A549 (cell line): ENCODE data around the gene NGLY1. TPM values are rescaled to one million over a fixed set of nuclear protein-coding genes. Genes with fewer than 3 reads are reported as not detected.

Experiments used
- ATAC-seq, 2 experiments: fragments of 200-7000 bp in 1 of 2; fragments of >200 bp in 1 of 2; cut with Nextera tagmentation in 1 of 2; cut with Tn5 transposase in 1 of 2; 3 replicates each; pipeline versions ENCODE4 v1.8.0 to v1.9.1; 2018 to 2020; ENCODE audit warnings: mild to moderate bottlenecking in 1 of 2, moderate library complexity in 1 of 2
- CTCF ChIA-PET: fragments of 300-600 bp; sonication (Branson Sonifier 250); formaldehyde crosslinking; extraction: SDS; loops from one replicate; lab custom pipeline; 2021; ENCODE audit warnings: antibody characterized with exemption, inconsistent platforms; lab: Yijun Ruan, JAX
- POLR2A ChIA-PET: fragments of 350-600 bp; formaldehyde crosslinking; extraction: SDS; loops from one replicate; lab custom pipeline; 2021; ENCODE audit warnings: antibody characterized with exemption, inconsistent platforms; lab: Yijun Ruan, JAX
- DNase-seq, 2 experiments: peaks; one replicate each; pipeline versions ENCODE4 v3.0.0 to v3.0.0-alpha.2; 2011 to 2016; ENCODE audit warnings: low read depth in 1 of 2, low spot score in 1 of 2
- FAIRE-seq: peaks from 2 replicates; lab custom pipeline; 2011; peaks lifted over from hg19 to GRCh38; lab: Jason Lieb, UNC
- H3K27ac ChIP-seq, 2 experiments: fragments of >200 bp; sonication (Bioruptor Twin); formaldehyde crosslinking; 3 replicates each; pipeline ENCODE4 v1.5.1; 2016 to 2017
- H3K4me1 ChIP-seq: fragments of >200 bp; sonication (Bioruptor Twin); formaldehyde crosslinking; 3 replicates; pipeline ENCODE4 v1.6.1; 2016
- H3K4me2 ChIP-seq: fragments of >200 bp; sonication (Bioruptor Twin); formaldehyde crosslinking; 3 replicates; pipeline ENCODE4 v1.6.1; 2016
- H3K4me3 ChIP-seq: fragments of >200 bp; sonication (Bioruptor Twin); formaldehyde crosslinking; 3 replicates; pipeline ENCODE4 v1.5.1; 2016
- H3K9me3 ChIP-seq: fragments of >200 bp; sonication (Bioruptor Twin); formaldehyde crosslinking; 3 replicates; pipeline ENCODE4 v1.6.1; 2016
- BHLHE40 ChIP-seq: IDR thresholded peaks from 2 replicates; pipeline ENCODE4 v1.6.1; 2012; ENCODE audit warnings: low read depth, low read length, inconsistent platforms
- CBX8 ChIP-seq: fragments of 200-600 bp; sonication (generic); IDR thresholded peaks from 2 replicates; pipeline ENCODE4 v1.6.1; 2016
- CHD2 ChIP-seq: fragments of 150-350 bp; IDR thresholded peaks from 2 replicates; pipeline ENCODE4 v1.6.1; 2014; ENCODE audit warnings: low read length; ENCODE audit not compliant: partially characterized antibody
- CTCF ChIP-seq: fragments of >200 bp; sonication (Bioruptor Twin); formaldehyde crosslinking; IDR thresholded peaks from 3 replicates; pipeline ENCODE4 v1.5.1; 2016
- EHF ChIP-seq: fragments of 250-450 bp; sonication (Bioruptor Pico); IDR thresholded peaks from 2 replicates; pipeline ENCODE4 v1.5.0; 2020; ENCODE audit warnings: mild to moderate bottlenecking
- ESRRA ChIP-seq: fragments of 150-350 bp; IDR thresholded peaks from 2 replicates; pipeline ENCODE4 v1.6.1; 2014; ENCODE audit warnings: mild to moderate bottlenecking, low read length, borderline replicate concordance
- FOSB ChIP-seq: fragments of 250-450 bp; sonication (Bioruptor Pico); IDR thresholded peaks from 2 replicates; pipeline ENCODE4 v1.5.0; 2020; ENCODE audit warnings: mild to moderate bottlenecking, moderate library complexity
- HDAC2 ChIP-seq: fragments of 200-600 bp; sonication (generic); IDR thresholded peaks from 2 replicates; pipeline ENCODE4 v1.6.1; 2016
- HEYL ChIP-seq: fragments of 250-450 bp; sonication (Bioruptor Pico); IDR thresholded peaks from 2 replicates; pipeline ENCODE4 v1.8.0; 2021; ENCODE audit warnings: mild to moderate bottlenecking, moderate library complexity
- HOXB13 ChIP-seq: fragments of 250-450 bp; sonication (Bioruptor Pico); IDR thresholded peaks from 2 replicates; pipeline ENCODE4 v1.5.0; 2020; ENCODE audit warnings: low read depth, mild to moderate bottlenecking, moderate library complexity
- HOXB5 ChIP-seq: fragments of 250-450 bp; sonication (Bioruptor Pico); IDR thresholded peaks from 2 replicates; pipeline ENCODE4 v1.5.0; 2020; ENCODE audit warnings: mild to moderate bottlenecking, moderate library complexity
- JUN ChIP-seq, 2 experiments: fragments of >200 bp; sonication (Bioruptor Twin); formaldehyde crosslinking; IDR thresholded peaks; 2 replicates in 1 of 2; 3 replicates in 1 of 2; pipeline ENCODE4 v1.6.1; 2016 to 2017
- KDM5A ChIP-seq: fragments of 200-600 bp; sonication (generic); IDR thresholded peaks from 2 replicates; pipeline ENCODE4 v1.6.1; 2016; ENCODE audit warnings: antibody characterized with exemption, mild to moderate bottlenecking
- MAFK ChIP-seq: fragments of 450-650 bp; IDR thresholded peaks from 2 replicates; pipeline ENCODE4 v1.6.1; 2014; ENCODE audit not compliant: partially characterized antibody
- MAX ChIP-seq: IDR thresholded peaks from 2 replicates; pipeline ENCODE4 v1.6.1; 2012
- MYC ChIP-seq: IDR thresholded peaks from 2 replicates; pipeline ENCODE4 v1.6.1; 2012; ENCODE audit warnings: mild to moderate bottlenecking, inconsistent platforms, low read length, improper control_type of control experiment, borderline replicate concordance
- PBX3 ChIP-seq: IDR thresholded peaks from 2 replicates; pipeline ENCODE4 v1.6.1; 2012
- PHF8 ChIP-seq: fragments of 200-600 bp; sonication (generic); IDR thresholded peaks from 2 replicates; pipeline ENCODE4 v1.6.1; 2016; ENCODE audit warnings: low read depth, mild to moderate bottlenecking, antibody characterized with exemption, moderate library complexity, borderline replicate concordance
- POLR2A ChIP-seq: IDR thresholded peaks from 2 replicates; pipeline ENCODE4 v1.6.1; 2012; ENCODE audit warnings: mild to moderate bottlenecking, low read length
- RCOR1 ChIP-seq: fragments of 150-350 bp; IDR thresholded peaks from 2 replicates; pipeline ENCODE4 v1.6.1; 2014; ENCODE audit warnings: antibody characterized with exemption, low read length, low read depth
- REST ChIP-seq: fragments of 200-600 bp; sonication (generic); IDR thresholded peaks from 2 replicates; pipeline ENCODE4 v1.6.1; 2016; ENCODE audit warnings: antibody characterized with exemption, mild to moderate bottlenecking, moderate library complexity
- TP53 ChIP-seq: fragments of 250-450 bp; sonication (Bioruptor Pico); IDR thresholded peaks from 2 replicates; pipeline ENCODE4 v1.5.0; 2021; ENCODE audit warnings: mild to moderate bottlenecking, moderate library complexity
- USF2 ChIP-seq: fragments of 450-650 bp; IDR thresholded peaks from 2 replicates; pipeline ENCODE4 v1.6.1; 2014; ENCODE audit warnings: antibody characterized with exemption
- ZC3H11A ChIP-seq: fragments of 450-650 bp; IDR thresholded peaks from 2 replicates; pipeline ENCODE4 v1.6.1; 2014; ENCODE audit warnings: antibody characterized with exemption, mild to moderate bottlenecking
- ZFP36 ChIP-seq: fragments of 450-650 bp; IDR thresholded peaks from 2 replicates; pipeline ENCODE4 v1.6.1; 2014; ENCODE audit warnings: borderline replicate concordance; ENCODE audit not compliant: partially characterized antibody
- ZNF302 ChIP-seq: fragments of 250-450 bp; sonication (Bioruptor Pico); IDR thresholded peaks from 2 replicates; pipeline ENCODE4 v1.9.0; 2021; ENCODE audit warnings: inconsistent platforms, mild to moderate bottlenecking, moderate library complexity
- ZSCAN20 ChIP-seq: fragments of 250-450 bp; sonication (Bioruptor Pico); IDR thresholded peaks from 2 replicates; pipeline ENCODE4 v1.8.0; 2022; ENCODE audit warnings: mild to moderate bottlenecking, moderate library complexity
- WGBS: methylation state at CpG from one replicate; pipeline ENCODE4 v1.1.6; 2017; ENCODE audit errors: missing lambda C conversion rate; 5-methylcytosine and 5-hydroxymethylcytosine counted together
- polyA plus RNA-seq, 4 experiments: library from polyadenylated mRNA; depleted of rRNA in 3 of 4; stranded (reverse); fragments of >200 nt; fragmentation: RNase III in 1 of 4; extraction: RNeasy Plus Mini Kit Qiagen cat#74134 plus additional on column Dnase treatment in 1 of 4; gene quantifications; 2 replicates in 3 of 4; 3 replicates in 1 of 4; pipeline ENCODE4 v1.2.3, GENCODE V29; 2011 to 2017

The NGLY1 gene
- polyA plus RNA-seq, 2 of the 4 experiments (the other 2 are of a cell fraction), result 25.2 to 29.2 TPM

- Histone ChIP-seq H3K9me3 (no peaks in the 10 kb centered on the region), H3K4me3 (no peak overlapping the region), H3K4me1 (peaks cover 12% of the 10 kb centered on the region; the same call in 2 of the 3 replicates), H3K4me2 (no peak overlapping the region), H3K27ac (no peak overlapping the region)
- no peak for ATAC-seq
- CTCF ChIA-PET, result no interaction called here
- no peak for TF ChIP-seq BHLHE40
- TF ChIP-seq ZFP36, result no peak
- no peak for TF ChIP-seq HEYL (CRISPR knock-in tag)
- no peak for TF ChIP-seq MAX
- TF ChIP-seq EHF, result no peak
- no peak for TF ChIP-seq JUN (IDR thresholded peaks at IDR 0.05)
- no peak for TF ChIP-seq ZSCAN20 (CRISPR knock-in tag)
- no peak for TF ChIP-seq PBX3
- TF ChIP-seq HOXB13 (CRISPR knock-in tag), result no peak
- TF ChIP-seq ESRRA, result no peak
- TF ChIP-seq CHD2, result no peak
- WGBS, result 88% methylated on average over 3 of the region's 3 CpGs
- DNase-seq, result no peak
- no peak for FAIRE-seq
- POLR2A ChIA-PET, result no interaction called here
Measured at GRCh38 chr3:25787689-25788088, 4.4 kb upstream of the NGLY1 start.

GRCh38 chr3:25785826-25786225, 2.6 kb upstream of the NGLY1 start:
- FAIRE-seq (no peak), DNase-seq (no peak), ATAC-seq (no peak)
- Histone ChIP-seq H3K4me3 (no peak overlapping the region), H3K4me2 (no peak overlapping the region), H3K4me1 (peaks cover 24% of the 10 kb centered on the region; the same call in 2 of the 3 replicates), H3K27ac (no peak overlapping the region), H3K9me3 (no peaks in the 10 kb centered on the region)
- no peak for TF ChIP-seq TP53
- TF ChIP-seq ZNF302 (CRISPR knock-in tag), result no peak
- TF ChIP-seq MAFK, result no peak
- TF ChIP-seq CBX8, result no peak
- TF ChIP-seq REST, result no peak
- TF ChIP-seq CTCF, result no peak
- no peak for TF ChIP-seq ZFP36
- no peak for TF ChIP-seq POLR2A
- TF ChIP-seq KDM5A, result no peak
- TF ChIP-seq ZC3H11A, result no peak
- TF ChIP-seq HDAC2, result no peak
- TF ChIP-seq USF2, result no peak
- TF ChIP-seq MYC, result no peak
- no peak for TF ChIP-seq HEYL (CRISPR knock-in tag)
- TF ChIP-seq HOXB5, result no peak
- no peak for TF ChIP-seq HOXB13 (CRISPR knock-in tag)
- TF ChIP-seq RCOR1, result no peak
- no peak for TF ChIP-seq JUN (IDR thresholded peaks at IDR 0.05)
- TF ChIP-seq PHF8, result no peak
- no peak for TF ChIP-seq FOSB (CRISPR knock-in tag)
- ChIA-PET POLR2A (no interaction called here), CTCF (no interaction called here)
- WGBS, result 59% methylated on average over 3 of the region's 3 CpGs
